Measurements from ENCODE around the gene RSL1D1. TPM values are rescaled to one million over a fixed set of nuclear protein-coding genes. Genes with fewer than 3 reads are reported as not detected.

Gene RSL1D1
- total and polyA plus RNA-seq, 9 of the 15 experiments (the other 6 are each of a cell fraction or from before 2014, with no cell fraction given): 259 to 753 (median 373) TPM

DNA sequence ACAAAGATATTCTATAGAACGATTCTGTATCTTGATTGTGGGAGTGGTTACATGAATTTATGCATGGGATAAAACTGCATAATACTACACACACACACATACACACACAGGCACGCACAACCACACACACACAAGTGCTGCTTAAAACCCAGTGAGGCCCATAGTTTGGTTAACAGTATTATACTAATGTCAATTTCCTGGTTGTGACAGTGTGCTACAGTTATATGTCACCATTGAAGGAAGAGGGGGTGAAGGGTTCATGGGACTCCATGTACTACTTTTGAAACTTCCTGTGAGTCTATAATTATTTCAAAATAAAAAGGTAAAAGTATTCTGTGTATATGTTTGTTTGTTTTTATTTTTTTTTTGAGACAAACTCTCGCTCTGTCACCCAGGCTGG is 62.4 kb downstream of the RSL1D1 start:
- intact Hi-C loops (cut with micrococcal nuclease): no loop called here
- POLR2A ChIA-PET: interaction anchor here (4.0 kb wide), 1 partner anchor 7 kb away, joined by 18 read pairs; no protein-coding TSS in a partner anchor
- ATAC-seq: no peak
- TF ChIP-seq CEBPB (tag; IDR thresholded peaks at IDR 0.05) (no peak), ZBTB9 (CRISPR knock-in tag; IDR thresholded peaks at IDR 0.05) (no peak), ZNF318 (IDR thresholded peaks at IDR 0.05; ENCODE audit: borderline replicate concordance in 1 of 2, low read depth in 1 of 2) (no peak), KLF16 (IDR thresholded peaks at IDR 0.05) (no peak), YBX1 (IDR thresholded peaks at IDR 0.05) (no peak), MEF2D (tag; conservative IDR thresholded peaks at IDR 0.05; ENCODE audit: low read depth) (no peak), NR2F6 (CRISPR knock-in tag; IDR thresholded peaks at IDR 0.05) (no peak), RAD21 (CRISPR knock-in tag; conservative IDR thresholded peaks at IDR 0.05 in 1 of 2, IDR thresholded peaks at IDR 0.05 in 1 of 2) (no peak), PTRF (tag; IDR thresholded peaks at IDR 0.05) (no peak)
- TF ChIP-seq, protein P1, sequence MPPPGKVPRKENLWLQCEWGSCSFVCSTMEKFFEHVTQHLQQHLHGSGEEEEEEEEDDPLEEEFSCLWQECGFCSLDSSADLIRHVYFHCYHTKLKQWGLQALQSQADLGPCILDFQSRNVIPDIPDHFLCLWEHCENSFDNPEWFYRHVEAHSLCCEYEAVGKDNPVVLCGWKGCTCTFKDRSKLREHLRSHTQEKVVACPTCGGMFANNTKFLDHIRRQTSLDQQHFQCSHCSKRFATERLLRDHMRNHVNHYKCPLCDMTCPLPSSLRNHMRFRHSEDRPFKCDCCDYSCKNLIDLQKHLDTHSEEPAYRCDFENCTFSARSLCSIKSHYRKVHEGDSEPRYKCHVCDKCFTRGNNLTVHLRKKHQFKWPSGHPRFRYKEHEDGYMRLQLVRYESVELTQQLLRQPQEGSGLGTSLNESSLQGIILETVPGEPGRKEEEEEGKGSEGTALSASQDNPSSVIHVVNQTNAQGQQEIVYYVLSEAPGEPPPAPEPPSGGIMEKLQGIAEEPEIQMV (tag; conservative IDR thresholded peaks at IDR 0.05; ENCODE audit: low read depth): no peak

More for the DNA sequence above, 62.4 kb downstream of the RSL1D1 start:
- Histone ChIP-seq H3K9me1 (ENCODE audit: control insufficient read depth, insufficient read depth, low read length) (peaks cover 9% of the 10 kb centered on the region), H3K79me2 (ENCODE audit: control insufficient read depth, insufficient read depth, low read length) (peaks cover 92% of the 10 kb centered on the region), H3K27me3 (ENCODE audit: control insufficient read depth in 2 of 2, insufficient read depth in 2 of 2, low read length in 2 of 2) (no peaks in the 10 kb centered on the region), H3K36me3 (ENCODE audit: control insufficient read depth, insufficient read depth, low read length) (peaks cover 26% of the 10 kb centered on the region), H3K9ac (ENCODE audit: insufficient read depth in 1 of 2, low read depth in 2 of 2, low read length in 2 of 2) (no peak overlapping the region), H2AFZ (ENCODE audit: low read depth, low read length) (no peak overlapping the region), H3K4me1 (replicated peaks in 1 of 2; ENCODE audit: control insufficient read depth in 2 of 2, insufficient read depth in 2 of 2, low read length in 2 of 2) (peaks cover 7 to 9% of the 10 kb centered on the region in 2 experiments), H3K27ac (ENCODE audit: extremely low read depth, low read depth, low read length) (no peak overlapping the region), H4K20me1 (replicated peaks; ENCODE audit: control insufficient read depth, insufficient read depth, low read length) (peaks cover 25% of the 10 kb centered on the region), H3K4me3 (no peak overlapping the region), H3K9me3 (replicated peaks; ENCODE audit: control insufficient read depth, insufficient read depth, low read depth, low read length) (no peaks in the 10 kb centered on the region), H3K4me2 (ENCODE audit: insufficient read depth, low read length) (no peak overlapping the region)
- in situ Hi-C loops (cut with MboI): no loop called here
- no TSS peak for BruUV-seq (replicated peaks)
- no peak for DNase-seq (ENCODE audit: extremely low read depth in 1 of 4, low spot score in 3 of 4)
- CTCF ChIA-PET (ENCODE audit: low intra/inter-chr PET ratio): no interaction called here
- WGBS (ENCODE audit: insufficient coverage, low coverage, missing lambda C conversion rate): 95% methylated on average over 3 of the region's 3 CpGs
- no peak for FAIRE-seq

All from K562 (cell line).